Nephron (organoid): Measurements from ENCODE around the gene EPHA2.

Source experiments
- H3K27ac Mint-ChIP-seq, 3 experiments: 2 replicates each; pipeline ENCODE4 v1.8.0; 2020; ENCODE audit warnings: mixed read lengths in 3 of 3, mild to moderate bottlenecking in 2 of 3, moderate library complexity in 1 of 3
- H3K27me3 Mint-ChIP-seq: 2 replicates; pipeline ENCODE4 v1.8.0; 2021; ENCODE audit warnings: low read depth, mild to moderate bottlenecking, moderate library complexity, mixed read lengths
- H3K36me3 Mint-ChIP-seq: 2 replicates; pipeline ENCODE4 v1.8.0; 2020; ENCODE audit warnings: low read depth, mixed read lengths
- H3K4me1 Mint-ChIP-seq: 2 replicates; pipeline ENCODE4 v1.8.0; 2020; ENCODE audit warnings: mixed read lengths
- H3K4me3 Mint-ChIP-seq, 3 experiments: 2 replicates each; pipeline ENCODE4 v1.8.0; 2020; ENCODE audit warnings: mild to moderate bottlenecking in 3 of 3, mixed read lengths in 3 of 3, moderate library complexity in 2 of 3
- H3K9me3 Mint-ChIP-seq: 2 replicates; pipeline ENCODE4 v1.8.0; 2020; ENCODE audit warnings: mixed read lengths
- CTCF ChIP-seq, 3 experiments: fragments of 200-600 bp; sonication (generic); IDR thresholded peaks; one replicate each; pipeline ENCODE4 v1.5.0; 2021; ENCODE audit warnings: antibody characterized with exemption in 3 of 3; ENCODE audit not compliant: unreplicated experiment in 3 of 3

EPHA2 gene

GRCh38 chr1:16125483-16125882 is 30.4 kb downstream of the EPHA2 start:
- peaks cover 40% of the 10 kb centered on the region for H3K4me1 Mint-ChIP-seq
- TF ChIP-seq CTCF (IDR thresholded peaks at IDR 0.05; ENCODE audit: unreplicated experiment in 3 of 3) = no peak
- H3K9me3 Mint-ChIP-seq = no peaks in the 10 kb centered on the region
- H3K27me3 Mint-ChIP-seq = no peaks in the 10 kb centered on the region
- no peak overlapping the region for H3K4me3 Mint-ChIP-seq
- no peak overlapping the region for H3K27ac Mint-ChIP-seq
- H3K36me3 Mint-ChIP-seq = peaks cover 38% of the 10 kb centered on the region

- Mint-ChIP-seq H3K4me3 (no peak overlapping the region), H3K27ac (peak overlapping the region in 2 of 3 experiments; percentile 42 to 58), H3K27me3 (no peaks in the 10 kb centered on the region), H3K9me3 (no peaks in the 10 kb centered on the region), H3K36me3 (peaks cover 36% of the 10 kb centered on the region), H3K4me1 (peaks cover 40% of the 10 kb centered on the region)
- TF ChIP-seq CTCF (IDR thresholded peaks at IDR 0.05; ENCODE audit: unreplicated experiment in 3 of 3) = no peak
Measured at GRCh38 chr1:16125088-16125470, 30.8 kb downstream of the EPHA2 start.

GRCh38 chr1:16124377-16125087 is 31.3 kb downstream of the EPHA2 start:
- Mint-ChIP-seq H3K27me3 (no peaks in the 10 kb centered on the region), H3K4me1 (peaks cover 40% of the 10 kb centered on the region), H3K27ac (peak overlapping the region; percentile 42 to 75 (median 58)), H3K36me3 (peaks cover 30% of the 10 kb centered on the region), H3K9me3 (no peaks in the 10 kb centered on the region), H3K4me3 (no peak overlapping the region)
- TF ChIP-seq CTCF (IDR thresholded peaks at IDR 0.05; ENCODE audit: unreplicated experiment in 3 of 3) = no peak

- Mint-ChIP-seq H3K4me3 (no peak overlapping the region), H3K4me1 (peaks cover 42% of the 10 kb centered on the region), H3K9me3 (no peaks in the 10 kb centered on the region), H3K36me3 (peaks cover 20% of the 10 kb centered on the region), H3K27me3 (peaks cover under 1% of the 10 kb centered on the region), H3K27ac (peak overlapping the region; percentile 36 to 77 (median 65))
- TF ChIP-seq CTCF (IDR thresholded peaks at IDR 0.05; ENCODE audit: unreplicated experiment in 3 of 3) = no peak
Measured at GRCh38 chr1:16122916-16123315, 33.0 kb downstream of the EPHA2 start.

- H3K4me3 Mint-ChIP-seq = no peak overlapping the region
- peaks cover 42% of the 10 kb centered on the region for H3K4me1 Mint-ChIP-seq
- H3K27ac Mint-ChIP-seq = peak overlapping the region in 2 of 3 experiments; percentile 36 to 65
- no peaks in the 10 kb centered on the region for H3K9me3 Mint-ChIP-seq
- no peak for TF ChIP-seq CTCF (IDR thresholded peaks at IDR 0.05; ENCODE audit: unreplicated experiment in 3 of 3)
- H3K27me3 Mint-ChIP-seq = peaks cover 4% of the 10 kb centered on the region
- H3K36me3 Mint-ChIP-seq = peaks cover 17% of the 10 kb centered on the region
Measured at GRCh38 chr1:16122350-16122881, 33.5 kb downstream of the EPHA2 start.

GRCh38 chr1:16120940-16121410 is 34.9 kb downstream of the EPHA2 start:
- peak overlapping the region; percentile 35 to 75 (median 40) for H3K27ac Mint-ChIP-seq
- peaks cover 10% of the 10 kb centered on the region for H3K36me3 Mint-ChIP-seq
- no peak overlapping the region for H3K4me3 Mint-ChIP-seq
- no peaks in the 10 kb centered on the region for H3K9me3 Mint-ChIP-seq
- peaks cover 4% of the 10 kb centered on the region for H3K27me3 Mint-ChIP-seq
- H3K4me1 Mint-ChIP-seq = peaks cover 51% of the 10 kb centered on the region
- TF ChIP-seq CTCF (IDR thresholded peaks at IDR 0.05; ENCODE audit: unreplicated experiment in 3 of 3) = no peak
